22Rv1 (cell line): Measurements from ENCODE around the gene RALGPS1.

Experiments used
- H3K27ac ChIP-seq: fragments of 450-650 bp; 2 replicates; pipeline ENCODE4 v1.5.1; 2017
- CTCF ChIP-seq: fragments of 450-650 bp; IDR thresholded peaks from 2 replicates; pipeline ENCODE4 v1.5.1; 2017; ENCODE audit warnings: mild to moderate bottlenecking
- ZFX ChIP-seq: fragments of 450-650 bp; IDR thresholded peaks from 2 replicates; pipeline ENCODE4 v1.6.1; 2017; ENCODE audit warnings: antibody characterized with exemption, borderline replicate concordance

RALGPS1 gene

GRCh38 chr9:127180457-127181314, 266.1 kb downstream of the RALGPS1 start:
- TF ChIP-seq ZFX (no peak), CTCF (no peak)
- H3K27ac ChIP-seq, result no peak overlapping the region

GRCh38 chr9:127181315-127181580, 266.7 kb downstream of the RALGPS1 start:
- TF ChIP-seq CTCF (no peak), ZFX (no peak)
- no peak overlapping the region for H3K27ac ChIP-seq

- no peak overlapping the region for H3K27ac ChIP-seq
- TF ChIP-seq CTCF, result no peak
- no peak for TF ChIP-seq ZFX
Observed at GRCh38 chr9:127181595-127182190, 267.1 kb downstream of the RALGPS1 start.

- TF ChIP-seq CTCF (no peak), ZFX (no peak)
- no peak overlapping the region for H3K27ac ChIP-seq
Observed at GRCh38 chr9:127182901-127183746, 268.5 kb downstream of the RALGPS1 start.

GRCh38 chr9:127183814-127184582, 269.4 kb downstream of the RALGPS1 start:
- no peak overlapping the region for H3K27ac ChIP-seq
- TF ChIP-seq CTCF (no peak), ZFX (no peak)

GRCh38 chr9:127184641-127185040, 270.1 kb downstream of the RALGPS1 start:
- no peak overlapping the region for H3K27ac ChIP-seq
- TF ChIP-seq ZFX (no peak), CTCF (no peak)
